A549 (cell line): ENCODE data around the gene CENPU. TPM values are rescaled to one million over a fixed set of nuclear protein-coding genes. Genes with fewer than 3 reads are reported as not detected.

Source experiments
- polyA plus RNA-seq, 4 experiments: library from polyadenylated mRNA; depleted of rRNA in 3 of 4; stranded (reverse); fragments of >200 nt; fragmentation: RNase III in 1 of 4; extraction: RNeasy Plus Mini Kit Qiagen cat#74134 plus additional on column Dnase treatment in 1 of 4; gene quantifications; 2 replicates in 3 of 4; 3 replicates in 1 of 4; pipeline ENCODE4 v1.2.3, GENCODE V29; 2011 to 2017

The CENPU gene
- polyA plus RNA-seq, 2 of the 4 experiments (the other 2 are of a cell fraction), result 22.9 to 28.4 TPM

Other genes starting within 250 kb of the CENPU start
- 18.9 and 25.4 TPM in 2 replicates for gene CASP3, start 84.6 kb downstream of the CENPU start, polyA plus RNA-seq (2011; rRNA removed)
- gene CASP3, start 84.6 kb downstream of the CENPU start, polyA plus RNA-seq (2017; fragmentation: RNase III; extraction: RNeasy Plus Mini Kit Qiagen cat#74134 plus additional on column Dnase treatment), result 17.4 to 18.3 TPM (median 17.8 TPM) in 3 replicates
- 18.1 and 23.9 TPM in 2 replicates for gene PRIMPOL, start 84.4 kb downstream of the CENPU start, polyA plus RNA-seq (2011; rRNA removed)
- gene PRIMPOL, start 84.4 kb downstream of the CENPU start, polyA plus RNA-seq (2017; fragmentation: RNase III; extraction: RNeasy Plus Mini Kit Qiagen cat#74134 plus additional on column Dnase treatment), result 9.7 to 11.2 TPM (median 10.0 TPM) in 3 replicates
- 12.4 and 14.7 TPM in 2 replicates for gene ACSL1, start 91.9 kb upstream of the CENPU start, polyA plus RNA-seq (2011; rRNA removed)
- gene ACSL1, start 91.9 kb upstream of the CENPU start, polyA plus RNA-seq (2017; fragmentation: RNase III; extraction: RNeasy Plus Mini Kit Qiagen cat#74134 plus additional on column Dnase treatment), result 9.4 to 10.7 TPM (median 10.0 TPM) in 3 replicates